HG02623 (cell line): Measurements from ENCODE around the gene PURB.
"Not testable (repeated sequence)": the region's sequence is repeated elsewhere in the genome, so short reads cannot be mapped to it uniquely, and the experiment has no call there.

Source experiments
- ATAC-seq: cut with Tn5 transposase; IDR thresholded peaks from one replicate; pipeline ENCODE4 v1.9.1; 2021; ENCODE audit warnings: moderate library complexity; ENCODE audit not compliant: unreplicated experiment

PURB gene

DNA sequence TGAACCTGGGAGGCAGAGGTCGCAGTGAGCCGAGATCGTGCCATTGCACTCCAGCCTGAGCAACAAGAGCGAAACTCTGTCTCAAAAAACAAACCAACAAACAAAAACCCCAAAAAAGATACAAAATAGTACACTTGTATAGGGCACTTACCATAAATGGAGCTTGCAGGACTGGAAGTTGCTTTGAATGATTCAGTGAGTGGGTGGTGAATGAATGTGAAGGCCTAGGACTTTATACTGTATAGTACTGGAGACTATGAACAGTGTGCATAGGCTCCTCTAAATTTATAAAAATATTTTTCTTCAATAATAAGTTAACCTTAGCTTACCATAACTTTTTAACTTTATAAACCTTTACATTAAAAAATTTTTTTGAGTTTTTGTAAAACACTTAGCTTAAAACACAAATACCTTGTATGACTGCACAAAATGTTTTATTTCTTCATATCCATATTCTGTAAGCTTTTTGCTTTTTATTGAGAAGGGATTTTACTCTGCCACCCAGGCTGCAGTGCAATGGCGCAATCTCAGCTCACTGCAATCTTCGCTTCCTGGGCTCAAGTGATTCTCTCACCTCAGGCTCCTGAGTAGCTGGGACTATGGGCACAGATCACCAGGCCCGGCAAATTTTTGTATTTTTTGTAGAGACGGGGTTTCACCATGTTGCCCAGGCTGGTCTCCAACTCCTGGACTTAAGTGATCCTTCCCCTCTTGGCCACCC, 30.5 kb downstream of the PURB start:
- ATAC-seq, result no peak

DNA sequence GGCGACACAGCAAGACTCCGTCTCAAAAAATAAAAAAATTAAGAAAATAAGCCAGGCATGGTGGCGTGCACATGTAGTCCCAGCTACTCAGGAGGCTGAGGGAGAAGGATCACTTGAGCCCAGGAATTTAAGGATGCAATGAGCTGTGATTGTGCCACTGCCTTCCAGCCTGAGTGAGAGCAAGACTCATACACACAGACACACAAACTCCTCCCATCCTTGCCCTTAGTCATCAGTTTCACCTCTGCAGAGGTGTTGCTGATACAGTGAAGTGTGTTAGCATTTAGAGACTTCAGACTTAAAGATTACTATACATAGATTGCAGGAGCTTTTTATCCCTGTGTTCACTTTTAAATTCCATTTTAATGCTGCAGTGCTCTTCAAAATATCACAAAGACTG, 31.9 kb downstream of the PURB start:
- ATAC-seq, result no peak

DNA sequence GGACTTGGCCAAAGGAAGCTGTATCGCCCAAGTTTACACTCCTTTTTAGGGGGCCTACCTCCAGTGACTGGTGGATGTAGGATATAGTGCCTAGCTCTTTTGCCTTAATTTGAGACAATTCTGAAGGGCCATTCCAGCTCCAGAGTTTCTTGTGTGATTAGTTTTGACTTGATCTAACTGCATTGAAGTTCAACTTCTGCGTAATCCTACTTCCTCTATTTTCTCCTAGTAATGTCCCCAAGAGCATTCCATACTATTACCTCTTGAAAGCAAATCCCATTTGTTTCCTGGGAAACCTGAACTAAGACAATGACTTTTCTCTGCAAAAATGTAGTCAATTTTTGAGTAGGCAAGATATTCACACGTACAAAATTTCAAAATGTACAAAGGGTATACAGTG, 32.7 kb downstream of the PURB start:
- no peak for ATAC-seq

DNA sequence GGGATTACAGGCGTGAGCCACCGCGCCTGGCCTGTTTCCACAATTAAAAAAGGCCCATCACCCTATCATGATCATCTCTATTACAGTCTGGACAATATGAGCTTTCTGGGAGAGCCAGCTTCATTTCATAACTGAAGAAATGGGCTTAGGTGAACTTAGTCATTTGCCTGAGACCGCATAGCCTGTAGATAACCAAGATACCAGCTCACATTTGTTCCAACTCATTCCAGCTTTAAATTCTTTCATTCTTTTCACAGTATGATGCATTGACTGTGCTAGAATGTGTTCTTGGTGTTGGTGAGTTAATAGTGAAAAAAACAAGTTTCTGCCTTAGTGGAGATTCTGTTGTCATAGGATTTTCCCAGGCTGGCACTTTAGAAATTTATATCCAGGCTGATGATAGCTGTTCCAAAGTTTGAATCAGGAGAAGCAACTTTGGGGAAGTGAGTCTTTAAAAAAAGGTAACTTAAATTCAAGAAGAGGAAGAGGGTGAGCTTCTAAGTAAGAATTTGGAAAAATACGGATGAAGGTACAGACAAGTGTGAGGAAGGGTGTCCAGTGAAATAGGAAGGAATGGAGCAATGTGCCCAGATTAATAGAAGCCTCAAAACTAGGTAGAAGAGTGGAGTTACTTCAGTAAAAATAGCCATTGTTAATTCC, 35.3 kb downstream of the PURB start:
- ATAC-seq, result no peak

DNA sequence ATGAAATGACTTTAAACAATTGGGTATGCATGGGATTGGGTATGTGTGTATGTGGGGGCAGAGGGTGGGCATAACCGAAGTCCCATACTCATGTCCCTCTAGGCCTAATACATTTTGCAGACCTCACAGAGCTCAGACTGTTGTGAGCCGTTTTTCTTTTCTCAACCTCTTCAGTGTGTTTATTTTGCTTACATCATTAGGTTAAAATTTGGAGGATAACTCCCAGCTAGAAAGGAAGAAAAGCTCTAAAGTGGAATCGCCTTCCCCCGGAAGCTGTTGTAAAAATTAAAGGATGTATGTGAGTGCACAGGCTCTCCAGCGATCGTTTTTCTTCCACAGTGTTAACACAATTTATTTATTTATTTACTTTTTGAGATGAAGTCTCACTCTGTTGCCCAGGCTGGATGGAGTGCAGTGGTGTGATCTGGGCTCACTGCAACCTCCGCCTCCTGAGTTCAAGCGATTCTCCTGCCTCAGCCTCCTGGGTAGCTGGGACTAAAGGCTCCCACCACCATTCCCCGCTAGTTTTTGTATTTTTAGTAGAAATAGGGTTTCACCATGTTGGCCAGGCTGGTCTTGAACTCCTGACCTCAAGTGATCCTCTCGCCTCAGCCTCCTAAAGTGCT, 36.0 kb downstream of the PURB start:
- no peak for ATAC-seq

DNA sequence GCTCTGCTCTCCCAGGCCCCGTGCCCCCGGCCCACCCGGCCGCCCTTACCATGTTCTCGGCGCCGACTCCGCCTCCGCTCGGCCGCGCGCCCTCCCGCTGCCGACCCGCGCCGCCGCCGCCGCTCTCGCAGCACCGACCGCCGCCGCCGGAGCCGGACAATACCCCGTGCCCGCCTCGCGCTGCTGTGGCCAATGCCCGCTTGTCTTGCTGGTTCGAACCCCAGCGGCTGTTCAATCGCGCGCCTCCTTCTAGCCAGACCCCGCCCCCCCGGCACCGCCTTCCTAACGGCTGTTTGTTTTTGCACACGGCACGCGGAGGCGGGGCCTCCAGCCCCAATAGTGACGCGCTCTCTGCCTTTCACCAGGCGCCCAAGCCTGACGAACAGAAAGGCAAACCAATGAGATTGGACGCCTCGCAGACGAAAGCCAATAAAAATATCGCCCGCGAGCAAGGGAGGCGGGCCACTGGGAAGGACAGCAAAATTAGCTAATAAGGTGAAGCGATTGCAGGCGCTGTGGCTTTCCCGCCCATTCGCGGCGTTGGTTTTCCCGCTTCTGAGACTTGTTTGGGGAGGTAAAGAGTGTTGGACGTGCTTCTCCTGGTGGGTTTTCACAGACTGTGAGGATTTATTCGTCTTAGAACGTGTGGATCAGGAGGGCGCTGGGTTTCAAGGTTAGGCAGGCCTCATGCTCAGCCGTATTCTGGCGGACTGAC, 37.3 kb downstream of the PURB start, which contains the start of gene H2AZ2:
TSS of gene H2AZ2 (minus strand) at position 168 of the 715 bp plus-strand sequence. CDS start at position 52, 116 bp downstream.
- peak; percentile 78 for ATAC-seq

DNA sequence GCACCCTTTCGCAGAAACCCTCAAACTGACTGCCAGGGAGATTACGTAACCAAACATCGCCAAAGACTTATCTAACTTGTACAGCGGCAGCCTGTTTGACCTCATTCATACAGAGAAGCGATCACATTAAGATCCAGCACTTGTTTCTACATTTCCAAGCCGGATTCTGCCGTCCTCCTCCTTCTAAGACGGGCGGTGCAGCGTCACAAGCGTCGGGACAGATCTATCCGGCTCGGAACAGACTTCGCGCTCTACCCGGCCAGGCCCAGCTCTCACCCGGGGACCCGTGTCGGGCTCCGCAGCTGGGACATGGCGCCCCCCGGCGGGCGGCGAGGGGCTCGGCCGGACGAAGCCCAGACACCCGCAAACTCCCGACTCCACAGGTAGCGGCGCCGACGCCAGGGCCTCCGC, 37.8 kb downstream of the PURB start:
- ATAC-seq, result peak; percentile 64

DNA sequence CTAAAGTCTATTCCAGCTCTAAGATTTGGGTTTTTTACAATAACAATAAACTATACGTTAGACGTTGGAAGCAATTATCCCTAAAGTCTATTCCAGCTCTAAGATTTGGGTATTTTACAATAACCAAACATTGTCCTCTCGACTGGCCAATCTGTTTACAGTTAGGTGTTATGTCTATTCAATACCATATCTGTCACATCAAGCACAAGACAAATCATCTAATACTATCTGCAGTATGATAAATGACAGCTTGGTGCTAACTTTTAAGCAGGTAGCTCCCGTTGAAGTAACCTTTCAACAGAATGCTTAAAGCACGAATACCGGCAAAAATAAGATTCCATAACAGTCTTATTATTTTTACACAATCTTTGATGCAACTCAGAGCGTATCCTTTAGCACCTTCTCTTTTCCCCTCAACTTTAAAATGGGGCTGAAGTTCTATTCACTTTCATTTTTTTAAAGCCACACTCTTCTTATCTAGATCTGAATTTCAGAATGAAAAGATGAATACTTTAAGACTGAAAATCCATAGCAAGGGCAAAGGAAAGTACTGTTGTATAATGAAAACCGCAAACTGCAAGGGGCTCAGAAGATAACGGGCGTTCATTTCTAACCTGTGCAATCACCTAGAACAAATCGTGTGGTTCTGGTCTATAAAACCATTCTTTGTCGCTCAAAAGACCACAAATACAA, 38.4 kb downstream of the PURB start:
- no peak for ATAC-seq

DNA sequence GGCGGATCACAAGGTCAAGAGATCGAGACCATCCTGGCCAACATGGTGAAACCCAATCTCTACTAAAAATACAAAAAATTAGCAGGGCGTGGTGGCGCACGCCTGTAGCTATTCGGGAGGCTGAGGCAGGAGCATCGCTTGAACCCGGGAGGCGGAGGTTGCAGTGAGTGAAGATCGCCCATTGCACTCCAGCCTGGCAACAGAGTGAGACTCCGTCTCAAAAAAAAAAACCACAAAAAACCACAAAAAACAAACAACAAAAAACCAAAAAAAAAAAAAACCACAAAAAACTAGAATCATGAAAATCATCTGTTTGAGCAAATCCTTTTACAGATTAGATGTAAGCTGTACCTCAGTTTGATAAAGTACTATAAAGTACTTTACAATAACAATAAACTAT, 38.9 kb downstream of the PURB start:
- ATAC-seq, result not testable (repeated sequence)

DNA sequence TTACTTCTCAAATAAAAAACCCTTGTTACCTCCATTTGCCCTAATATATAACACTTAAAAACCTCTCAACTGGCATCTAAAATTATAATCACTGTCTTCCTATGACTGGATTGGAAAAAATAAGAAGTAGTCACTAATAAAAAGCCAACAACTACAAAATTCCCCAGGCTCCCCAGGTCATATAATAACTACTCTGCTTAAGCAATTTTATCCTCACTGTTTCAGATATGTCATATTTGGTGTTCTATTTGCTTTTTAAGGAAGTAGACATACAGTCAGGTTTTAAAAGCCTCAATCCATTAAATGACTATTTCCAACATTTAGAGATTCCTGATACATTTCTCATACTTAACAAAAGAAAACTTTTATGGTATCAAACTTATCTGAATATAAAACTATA, 39.9 kb downstream of the PURB start:
- ATAC-seq, result no peak

DNA sequence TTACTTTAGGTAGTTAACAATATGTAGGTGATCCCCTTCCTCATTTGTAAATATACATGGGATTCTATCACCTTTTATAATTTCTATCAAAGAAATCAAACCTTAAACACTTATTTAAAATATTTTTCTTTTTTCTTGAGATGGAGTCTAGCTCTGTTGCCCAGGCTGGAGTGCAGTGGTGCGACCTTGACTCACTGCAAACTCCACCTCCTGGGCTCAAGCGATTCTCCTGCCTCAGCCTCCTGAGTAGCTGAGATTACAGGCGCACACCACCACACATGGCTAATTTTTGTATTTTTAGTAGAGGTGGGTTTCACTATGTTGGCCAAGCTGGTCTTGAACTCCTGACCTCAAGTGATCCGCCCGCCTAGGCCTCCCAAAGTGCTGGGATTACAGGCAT, 41.9 kb downstream of the PURB start:
- not testable (repeated sequence) for ATAC-seq

DNA sequence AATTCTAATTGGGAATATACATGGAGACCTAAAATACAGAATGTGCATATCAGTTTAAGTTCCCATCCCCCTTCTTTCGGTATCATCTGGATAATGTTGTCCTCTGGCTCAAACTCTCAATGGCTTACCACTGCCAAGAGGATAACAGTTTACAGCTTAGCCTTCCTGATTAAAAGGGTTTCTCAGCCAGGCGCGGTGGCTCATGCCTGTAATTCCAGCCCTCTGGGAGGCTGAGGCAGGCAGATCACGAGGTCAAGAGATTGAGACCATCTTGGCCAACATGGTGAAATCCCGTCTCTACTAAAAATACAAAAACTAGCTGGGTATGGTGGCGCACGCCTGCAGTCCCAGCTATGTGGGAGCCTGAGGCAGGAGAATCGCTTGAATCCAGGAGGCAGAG, 42.7 kb downstream of the PURB start:
- ATAC-seq, result not testable (repeated sequence)

DNA sequence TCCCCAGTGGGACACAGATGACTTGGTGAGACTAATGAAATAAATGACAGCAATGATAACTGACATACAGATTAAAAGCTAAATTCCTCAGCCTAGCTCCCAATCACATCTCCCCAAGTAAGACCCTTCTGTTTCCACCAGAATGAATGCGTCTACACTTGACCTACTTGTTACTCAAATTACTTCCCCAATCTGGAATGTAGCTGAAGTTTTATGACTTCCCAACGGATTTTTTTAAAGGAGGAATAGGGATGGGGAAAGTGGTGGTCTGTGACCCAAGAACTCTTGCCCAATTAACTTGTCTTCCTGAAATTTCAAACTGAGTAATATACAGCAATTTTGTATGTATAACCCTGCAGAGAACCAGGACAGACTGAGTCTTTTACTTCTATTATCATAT, 46.6 kb downstream of the PURB start:
- no peak for ATAC-seq

DNA sequence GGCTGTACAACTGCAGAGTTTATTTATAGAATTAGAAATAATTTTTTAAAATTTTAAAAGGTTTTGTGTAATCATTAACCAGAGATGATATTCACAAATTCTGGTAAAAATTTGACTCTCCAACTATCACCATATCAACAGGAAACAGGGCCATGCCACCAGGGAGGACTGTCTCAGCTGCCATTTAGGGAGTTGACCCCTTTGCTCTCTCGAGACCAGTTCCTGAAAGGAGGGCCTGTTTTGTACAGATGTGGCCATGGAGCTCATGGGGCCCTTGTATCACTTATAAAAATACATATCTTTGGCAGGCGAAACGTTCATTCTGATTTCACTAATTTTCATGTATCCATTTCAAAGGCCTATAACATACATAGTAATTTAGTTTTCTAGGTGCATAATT, 57.8 kb downstream of the PURB start:
- no peak for ATAC-seq
